DMS 273 treated with DMSO at 0.1 percent for 48 hours (cell line): Measurements from ENCODE around the gene EMX2.
"Not testable (repeated sequence)": the region's sequence is repeated elsewhere in the genome, so short reads cannot be mapped to it uniquely, and the experiment has no call there.

Source experiments
- DNase-seq: peaks from one replicate; lab custom pipeline; 2025; lab: John Stamatoyannopoulos, UW

Gene EMX2

DNA sequence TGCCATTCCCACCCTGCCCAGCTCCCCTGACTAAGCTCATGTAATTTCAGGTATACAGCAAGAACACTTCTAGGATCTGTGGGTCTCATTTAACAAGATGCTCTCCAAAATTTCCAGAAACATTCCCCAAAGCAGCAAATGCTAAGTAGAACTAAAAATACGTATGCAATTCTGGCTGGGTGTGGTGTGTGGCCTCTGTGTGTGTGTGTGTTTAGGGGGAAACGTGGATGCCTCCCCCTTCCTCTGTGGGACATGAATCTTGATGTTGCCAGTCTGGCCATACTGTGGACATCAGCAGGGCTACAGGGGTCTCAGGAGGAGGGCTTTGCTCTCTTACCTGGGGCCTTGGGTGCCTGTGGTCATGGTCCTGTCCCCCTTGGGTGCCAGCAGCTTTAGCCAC, 18.4 kb downstream of the EMX2 start:
- no peak for DNase-seq

DNA sequence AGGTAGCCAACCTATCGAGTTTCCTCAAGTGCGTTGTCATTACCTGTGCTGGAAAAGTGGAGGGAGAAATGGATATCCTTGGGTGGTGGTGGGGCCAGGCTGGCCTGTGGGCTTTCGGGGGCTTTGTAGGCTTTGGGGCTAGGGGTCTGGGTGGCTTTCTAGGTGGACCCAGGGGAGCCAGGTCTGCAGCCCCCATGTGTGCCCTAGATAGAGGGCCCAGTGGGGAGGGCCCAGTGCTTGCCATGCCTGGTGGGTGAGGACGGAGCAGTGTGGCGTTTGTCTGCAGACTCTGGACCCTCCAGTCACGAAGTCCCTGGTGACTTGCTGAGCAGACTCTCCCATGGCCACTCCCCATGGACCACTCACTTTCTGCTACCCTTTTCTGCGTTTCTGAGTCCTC, 19.7 kb downstream of the EMX2 start:
- no peak for DNase-seq

DNA sequence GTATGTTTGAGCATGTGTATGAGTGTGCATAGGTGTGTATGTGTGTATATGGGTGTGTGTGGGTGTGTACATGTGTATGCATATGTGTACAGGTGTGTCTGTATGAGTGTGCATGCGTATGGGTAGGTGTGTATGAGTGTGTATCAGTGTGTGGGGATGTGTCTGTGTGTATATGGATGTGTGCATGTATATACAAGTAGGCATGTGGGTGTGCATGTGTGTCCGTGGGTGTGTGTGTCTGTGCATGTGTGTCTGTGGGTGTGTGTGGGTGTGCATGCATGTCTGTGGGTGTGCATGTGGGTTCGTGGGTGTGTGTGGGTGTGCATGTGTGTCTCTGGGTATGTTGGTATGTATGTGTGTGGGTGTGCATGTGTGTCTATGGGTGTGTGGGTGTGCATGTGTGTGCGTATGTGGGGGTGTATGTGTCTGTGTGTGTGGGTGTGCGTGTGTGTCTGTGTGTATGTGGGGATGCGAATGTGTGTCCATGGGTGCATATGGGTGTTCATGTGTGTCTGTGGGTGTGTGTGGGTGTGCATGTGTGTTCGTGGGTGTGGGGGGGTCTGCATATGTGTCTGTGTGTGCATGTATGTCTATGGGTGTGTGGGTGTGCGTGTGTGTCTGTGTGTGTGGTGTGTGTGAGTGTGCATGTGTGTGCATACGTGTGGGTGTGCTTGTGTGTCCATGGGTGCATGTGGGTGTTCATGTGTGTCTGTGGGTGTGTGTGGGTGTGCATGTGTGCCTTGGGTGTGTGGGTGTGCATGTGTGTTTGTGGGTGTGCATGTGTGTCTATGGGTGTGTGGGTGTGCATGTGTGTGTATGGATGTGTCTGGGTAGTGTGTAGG, 20.6 kb downstream of the EMX2 start:
- no peak for DNase-seq

DNA sequence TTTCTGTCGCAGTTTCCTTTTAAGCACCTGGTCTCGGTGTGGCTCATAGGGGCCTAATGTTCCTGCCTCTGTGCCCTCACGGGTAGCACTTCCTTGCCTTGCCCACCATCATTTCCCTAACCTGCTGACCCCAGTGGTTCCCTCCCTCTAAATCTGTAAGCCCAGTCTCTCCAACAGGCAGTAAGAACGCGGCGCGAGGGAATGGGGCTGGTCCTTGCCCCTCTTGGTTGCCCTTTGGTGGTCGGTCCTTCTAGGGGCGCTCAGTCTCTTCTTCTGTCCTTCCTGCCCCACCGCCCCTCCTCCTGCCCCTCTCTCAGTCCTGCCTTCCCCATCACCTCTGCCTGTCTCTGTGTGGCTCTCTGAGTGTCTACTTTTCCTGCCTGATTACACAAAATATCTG, 21.2 kb downstream of the EMX2 start:
- no peak for DNase-seq

DNA sequence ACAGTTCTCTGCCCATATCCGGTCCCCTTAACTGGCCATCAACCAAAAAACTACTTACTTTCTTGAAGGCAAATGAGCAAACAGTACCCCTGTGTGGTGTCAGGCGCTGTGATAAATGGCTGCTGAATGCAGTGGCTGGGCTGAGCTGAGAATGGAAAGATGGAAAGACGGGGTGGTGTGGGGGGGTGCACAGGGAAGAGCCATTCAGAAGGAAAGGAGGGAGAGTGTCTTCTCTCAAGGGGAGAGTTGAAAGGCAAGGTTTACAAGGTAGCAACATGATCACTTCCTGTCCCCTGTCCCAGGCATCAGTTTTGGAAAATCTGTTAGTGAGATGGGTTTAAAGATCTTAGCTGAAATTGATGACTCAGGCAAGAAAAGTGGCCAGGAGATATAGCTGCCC, 22.5 kb downstream of the EMX2 start:
- DNase-seq, result no peak

DNA sequence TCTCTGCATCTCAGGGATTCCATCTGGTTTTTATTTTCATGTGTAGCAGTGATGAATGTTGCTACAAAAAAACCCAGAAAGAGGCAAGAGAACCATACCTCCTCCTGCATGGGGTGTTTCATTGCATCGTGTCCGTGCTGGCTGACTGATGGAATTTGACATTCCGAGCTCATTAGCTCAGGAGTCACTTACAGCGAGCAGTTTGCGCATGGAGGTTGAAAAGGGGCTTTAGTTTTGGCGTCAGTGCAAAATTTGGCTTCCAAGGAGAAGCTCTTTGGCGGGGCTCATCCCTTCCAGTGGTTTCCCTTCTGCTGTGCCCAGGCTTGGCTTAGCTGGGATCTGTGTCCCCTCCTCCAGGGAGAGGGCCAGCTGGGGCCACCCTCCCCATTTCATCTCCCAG, 25.8 kb downstream of the EMX2 start:
- no peak for DNase-seq

DNA sequence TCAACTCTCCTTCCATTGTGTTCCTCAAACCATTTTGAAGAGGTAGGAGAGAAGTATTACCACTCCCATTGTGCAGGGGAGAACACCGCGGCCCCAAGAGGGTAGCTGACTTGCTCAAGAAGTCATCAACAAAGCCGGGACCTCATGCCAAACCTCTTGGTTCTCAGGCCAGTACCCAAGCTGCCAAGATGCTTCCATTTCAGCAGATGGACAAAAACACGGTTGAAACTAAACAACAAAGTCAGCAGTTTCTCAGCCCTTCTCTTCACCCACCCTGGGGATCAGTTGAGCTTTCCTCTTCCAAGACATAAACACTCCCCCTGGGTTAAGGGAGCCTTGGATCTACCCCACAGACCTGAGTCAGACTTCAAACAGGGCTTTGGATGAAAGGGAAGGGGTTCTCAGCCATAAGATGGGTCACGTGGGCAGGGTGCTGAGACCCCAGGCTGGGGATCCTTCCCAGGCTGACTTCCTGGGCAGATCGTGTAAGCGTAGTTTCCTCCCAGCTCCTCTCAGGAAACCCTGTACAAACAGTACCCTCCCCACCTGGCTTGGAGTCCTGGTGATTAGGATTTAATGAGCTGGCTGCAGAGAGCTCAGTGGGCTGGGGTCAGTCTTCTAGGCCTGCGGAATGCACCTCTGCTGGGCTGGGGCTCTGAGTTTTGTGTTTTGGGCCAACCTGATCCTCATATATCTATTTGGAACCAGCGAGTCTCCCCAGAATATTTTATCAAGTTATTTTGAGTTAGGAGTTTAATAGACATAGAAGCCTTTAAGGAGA, 27.3 kb downstream of the EMX2 start:
- DNase-seq, result no peak

DNA sequence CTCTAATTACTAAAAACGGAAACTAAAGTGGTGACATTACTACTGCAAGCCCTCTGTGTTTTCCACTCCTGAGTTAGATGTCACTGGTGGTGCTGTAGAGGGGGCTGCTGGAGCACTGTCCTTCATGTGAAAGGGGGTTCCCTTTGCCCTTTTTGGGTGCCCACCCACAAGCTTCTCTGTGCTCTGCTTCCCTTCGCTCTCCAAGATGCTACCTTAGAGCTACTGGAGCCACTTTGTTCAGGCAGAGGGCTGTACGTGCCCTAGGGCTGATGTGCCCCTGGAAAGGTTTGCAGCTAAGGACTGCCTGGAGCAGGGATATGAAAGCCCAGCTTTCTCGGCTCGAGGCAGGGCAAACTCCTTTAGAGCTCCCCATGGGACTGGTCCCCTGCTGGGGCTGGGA, 28.3 kb downstream of the EMX2 start:
- no peak for DNase-seq

DNA sequence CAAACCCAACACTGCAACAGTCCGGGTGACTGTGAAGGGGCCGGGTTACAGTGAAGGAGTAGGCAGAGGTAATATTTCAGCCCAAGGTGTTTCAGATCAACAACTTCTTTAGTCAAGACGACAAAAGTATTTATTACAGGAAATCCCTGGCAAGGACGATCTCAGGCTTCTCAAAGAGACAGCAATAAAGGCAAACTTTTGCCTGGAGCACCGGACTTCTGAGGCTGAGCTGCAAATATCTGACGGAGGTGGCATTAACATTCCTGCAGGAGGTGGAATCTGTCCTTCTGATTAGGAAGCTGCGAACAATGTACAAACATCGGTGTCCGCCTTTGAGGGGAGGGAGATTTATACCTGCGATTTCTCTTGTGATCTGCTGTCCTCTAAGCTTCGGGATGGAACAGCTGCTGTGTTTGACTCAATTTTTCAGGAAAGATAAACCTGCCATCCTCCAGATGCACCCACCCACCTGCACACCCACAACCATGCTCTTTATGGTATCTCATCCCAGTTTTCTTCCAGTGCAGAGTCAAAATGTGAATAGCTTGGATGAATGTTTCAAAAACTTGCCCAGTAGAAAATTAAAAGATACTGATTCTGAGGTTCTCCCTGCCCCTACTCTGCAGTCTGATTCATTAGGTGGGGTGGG, 32.1 kb downstream of the EMX2 start:
- DNase-seq, result no peak

DNA sequence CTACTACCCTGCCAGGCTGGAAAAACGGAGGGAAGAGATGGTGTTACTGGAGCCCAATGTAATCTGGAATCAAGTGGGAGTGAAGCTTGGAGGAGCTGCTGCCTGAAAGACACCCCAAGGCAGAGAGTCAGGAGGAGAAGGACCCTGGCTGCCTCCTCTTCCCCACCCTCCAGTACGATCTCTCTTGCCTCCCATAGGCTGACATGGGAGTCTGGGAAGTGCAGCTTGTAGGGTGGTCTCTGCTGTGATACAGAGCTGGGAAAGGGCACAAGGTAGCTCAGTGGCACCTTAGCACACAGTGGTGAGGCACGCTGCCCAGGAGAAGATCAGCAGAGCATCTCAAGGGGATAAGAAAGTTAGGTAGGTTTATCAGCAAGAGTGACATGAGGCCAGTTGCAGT, 35.9 kb downstream of the EMX2 start:
- DNase-seq, result no peak

DNA sequence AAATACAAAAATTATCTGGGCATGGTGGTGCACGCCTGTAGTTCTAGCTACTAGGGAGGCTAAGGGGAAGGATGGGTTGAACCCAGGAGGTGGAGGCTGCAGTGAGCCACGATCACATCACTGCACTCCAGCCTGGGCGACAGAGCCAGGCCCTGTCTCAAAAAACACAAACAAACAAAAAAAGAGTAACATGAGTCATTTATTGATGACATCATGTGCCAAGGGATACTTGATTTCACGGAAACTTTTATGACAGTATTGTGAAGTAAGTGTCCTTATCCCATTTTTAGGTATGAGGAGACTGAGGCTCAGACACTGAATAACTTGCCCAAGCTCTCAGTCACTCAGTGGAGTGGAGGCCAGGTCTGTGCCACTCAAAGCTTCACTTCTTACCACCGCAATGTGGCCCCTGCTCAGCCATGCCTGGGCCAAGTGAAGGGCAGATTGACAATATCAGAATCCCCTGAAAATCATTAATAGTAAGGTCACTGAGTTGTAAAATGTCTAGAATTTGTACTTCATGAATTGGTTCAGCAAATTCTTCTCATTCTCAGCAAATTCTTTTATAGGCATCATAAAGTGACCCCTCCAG, 36.5 kb downstream of the EMX2 start:
- DNase-seq, result no peak

DNA sequence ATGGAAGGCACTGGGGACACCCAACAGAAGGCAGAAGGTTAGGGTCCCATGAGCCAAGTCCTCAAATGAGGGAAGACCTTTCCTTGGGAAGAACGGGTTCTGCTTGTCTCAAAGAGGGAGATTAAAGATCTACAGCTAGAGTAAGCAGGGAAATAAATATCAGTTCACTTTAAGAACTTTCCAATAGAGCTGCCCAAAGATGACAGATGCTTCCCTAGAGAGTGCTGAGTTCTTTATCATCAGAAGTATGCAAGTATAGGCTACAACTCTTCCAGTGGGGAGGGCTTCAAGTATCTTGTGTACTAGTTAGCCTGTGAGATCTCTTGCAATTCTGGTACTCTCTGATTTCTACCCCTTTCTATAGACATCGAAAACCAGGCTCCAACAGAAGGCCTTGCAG, 39.4 kb downstream of the EMX2 start:
- no peak for DNase-seq

DNA sequence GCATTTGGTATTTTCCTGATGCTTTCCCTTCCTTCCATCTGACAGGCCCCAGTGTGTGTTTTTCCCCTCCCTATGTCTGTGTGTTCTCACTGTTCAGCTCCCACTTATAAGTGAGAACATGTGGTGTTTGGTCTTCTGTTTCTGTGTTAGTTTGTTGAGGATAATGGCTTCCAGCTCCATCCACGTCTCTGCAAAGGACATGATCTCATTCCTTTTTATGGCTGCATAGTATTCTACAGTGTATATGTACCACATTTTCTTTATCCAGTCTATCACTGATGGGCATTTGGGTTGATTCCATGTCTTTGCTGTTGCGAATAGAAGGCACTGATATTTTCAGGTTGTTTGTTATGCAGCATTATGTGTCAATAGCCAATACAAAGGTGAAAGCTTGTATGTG, 42.3 kb downstream of the EMX2 start:
- not testable (repeated sequence) for DNase-seq

DNA sequence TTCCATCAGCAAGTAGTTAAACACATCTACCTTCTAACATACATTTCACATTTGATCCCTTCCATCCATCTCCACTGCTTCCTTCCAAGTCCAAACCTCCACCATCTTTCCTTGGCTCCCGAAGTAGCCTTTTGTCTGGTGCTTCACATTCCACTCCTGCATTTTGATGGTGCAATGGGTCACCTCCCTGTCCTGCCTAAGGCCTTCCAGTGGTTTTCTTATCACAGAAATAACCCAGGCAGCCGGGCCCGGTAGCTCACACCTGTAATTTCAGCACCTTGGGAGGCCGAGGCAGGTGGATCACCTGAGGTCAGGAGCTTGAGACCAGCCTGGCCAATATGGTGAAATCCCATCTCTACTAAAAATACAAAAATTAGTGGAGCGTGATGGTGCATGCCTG, 44.5 kb downstream of the EMX2 start:
- no peak for DNase-seq

DNA sequence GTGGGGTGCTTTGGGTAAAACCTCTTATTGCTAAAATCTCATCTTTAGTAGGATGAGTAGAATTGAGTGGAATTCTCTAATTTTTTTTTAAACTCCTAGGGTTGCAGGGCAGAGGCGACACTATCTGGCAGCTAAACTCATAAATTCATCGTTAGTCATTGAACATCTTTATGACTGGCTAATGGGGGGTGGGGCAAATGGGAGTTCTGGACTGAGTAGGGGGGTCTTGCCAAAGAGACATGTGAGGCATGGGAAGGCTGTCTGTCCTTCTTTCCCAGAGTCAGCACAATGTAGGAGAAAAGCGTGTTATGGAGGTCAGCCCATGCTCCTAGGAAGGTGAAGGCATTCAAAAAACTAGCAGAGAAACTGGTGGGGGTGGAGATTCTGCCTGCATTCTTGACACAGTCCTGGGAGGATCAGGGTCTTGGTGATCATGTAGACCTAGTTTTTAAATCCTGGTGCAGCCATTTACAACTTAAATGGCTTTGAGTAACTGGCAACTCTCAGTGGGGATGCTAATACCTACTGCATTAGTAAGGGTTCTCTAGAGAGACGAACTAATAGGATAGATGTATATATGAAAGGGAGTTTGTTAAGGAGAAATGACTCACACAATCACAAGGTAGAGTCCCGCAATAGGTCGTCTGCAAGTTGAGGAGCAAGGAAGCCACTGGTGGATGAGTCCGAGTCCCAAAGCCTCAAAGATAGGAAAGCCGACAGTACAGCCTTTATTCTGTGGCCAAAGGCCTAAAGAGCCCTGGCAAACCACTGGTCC, 47.7 kb downstream of the EMX2 start:
- DNase-seq, result no peak

DNA sequence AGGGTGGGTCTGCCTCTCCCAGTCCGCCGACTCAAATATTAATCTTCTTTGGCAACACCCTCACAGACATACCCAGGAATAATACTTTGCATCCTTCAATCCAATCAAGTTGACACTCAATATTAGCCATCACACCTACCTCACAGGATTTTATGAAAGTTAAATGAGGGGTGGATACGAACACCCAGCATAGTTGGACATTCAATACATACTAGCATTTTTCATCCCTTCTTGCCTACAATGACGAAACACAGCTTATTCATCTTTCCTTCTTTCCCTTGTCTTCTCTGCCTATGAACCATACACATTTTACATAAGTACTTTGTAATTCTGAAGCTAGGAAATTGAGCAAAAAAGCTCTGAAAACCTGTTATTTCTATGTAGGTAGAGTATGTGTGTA, 48.5 kb downstream of the EMX2 start:
- DNase-seq, result no peak

DNA sequence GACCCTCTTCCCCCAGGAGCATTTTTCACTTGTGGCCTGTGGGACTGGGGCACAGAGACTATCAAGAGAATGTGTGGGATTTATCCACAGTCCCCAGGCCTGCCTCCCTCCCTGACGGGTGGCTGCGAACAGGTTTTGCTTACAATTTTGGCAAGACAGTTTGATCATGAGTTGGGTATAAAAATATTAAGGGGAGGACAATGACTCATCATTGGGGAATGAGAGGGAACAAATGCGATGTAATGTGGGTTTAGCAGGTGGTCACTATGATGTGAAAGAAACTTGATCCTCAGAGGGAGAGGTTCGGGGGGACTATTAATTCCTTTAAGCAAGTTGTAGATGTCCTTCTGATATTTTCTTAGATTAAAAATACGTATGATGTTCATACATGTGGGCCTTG, 52.2 kb downstream of the EMX2 start:
- no peak for DNase-seq

DNA sequence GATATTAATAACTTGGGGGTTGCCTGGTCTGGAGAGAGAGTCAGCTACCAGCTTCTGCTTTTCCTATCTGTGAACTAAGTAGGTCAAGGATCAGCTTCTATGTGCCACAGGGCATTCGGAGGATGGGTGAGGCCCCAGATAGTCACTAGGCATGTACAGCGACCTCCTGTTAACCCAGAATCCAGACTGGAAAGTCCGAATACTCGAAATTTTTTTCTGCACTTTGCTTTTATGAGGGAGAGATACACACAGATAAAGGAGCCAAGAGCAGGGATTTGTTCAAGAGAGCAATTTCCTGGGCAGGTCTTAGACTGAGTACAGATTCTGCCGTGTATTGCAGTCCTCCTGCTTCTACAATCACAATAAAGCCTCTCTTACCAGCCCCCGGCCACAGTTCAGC, 54.2 kb downstream of the EMX2 start:
- DNase-seq, result no peak

DNA sequence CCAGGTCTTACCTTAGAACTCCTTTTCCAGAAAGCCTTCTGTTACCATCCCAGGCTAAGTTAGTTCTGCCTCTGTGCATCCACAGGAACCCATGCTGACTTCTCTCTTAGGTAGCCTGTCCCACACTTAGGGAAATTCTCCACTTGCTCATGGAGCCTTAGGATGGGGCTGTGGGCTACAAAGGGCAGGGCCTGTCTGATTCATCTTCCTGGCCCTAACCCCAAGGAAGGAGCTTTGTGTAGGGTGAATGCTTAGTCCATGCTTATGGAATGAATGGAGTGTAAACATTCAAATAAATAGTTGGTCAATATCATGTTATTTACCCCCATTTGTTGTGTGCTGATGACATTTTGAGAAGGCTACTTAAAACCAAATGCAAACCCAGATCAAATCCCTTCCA, 54.7 kb downstream of the EMX2 start:
- no peak for DNase-seq
